ENCODE measurements around the gene IL12RB1.

DNA sequence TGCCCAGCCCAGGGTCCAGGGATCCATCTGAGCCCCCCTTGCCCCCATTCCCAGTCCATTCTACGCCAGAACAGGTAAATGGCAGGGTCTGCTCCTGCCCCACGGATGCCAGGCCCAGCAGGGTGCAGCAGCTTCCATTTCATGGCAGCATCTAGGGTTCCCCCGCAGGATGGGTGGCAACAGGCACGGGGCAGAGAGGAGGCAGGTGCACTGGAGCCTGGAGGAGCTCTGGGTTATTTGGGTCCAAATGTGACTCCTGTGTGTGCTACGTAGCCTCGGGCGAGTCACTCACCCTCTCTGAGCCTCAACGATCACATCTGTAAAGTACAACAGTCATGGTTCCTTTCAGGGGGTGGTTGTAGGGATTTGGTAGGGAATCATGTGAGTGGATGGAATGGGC, 27.4 kb downstream of the IL12RB1 start:
- TF ChIP-seq CTCF (IDR thresholded peaks at IDR 0.05) (no peak), POLR2A (IDR thresholded peaks at IDR 0.05) (no peak)

All from stomach (tissue), 4 donors.